ENCODE measurements around the gene MICALL1.

The MICALL1 gene

DNA sequence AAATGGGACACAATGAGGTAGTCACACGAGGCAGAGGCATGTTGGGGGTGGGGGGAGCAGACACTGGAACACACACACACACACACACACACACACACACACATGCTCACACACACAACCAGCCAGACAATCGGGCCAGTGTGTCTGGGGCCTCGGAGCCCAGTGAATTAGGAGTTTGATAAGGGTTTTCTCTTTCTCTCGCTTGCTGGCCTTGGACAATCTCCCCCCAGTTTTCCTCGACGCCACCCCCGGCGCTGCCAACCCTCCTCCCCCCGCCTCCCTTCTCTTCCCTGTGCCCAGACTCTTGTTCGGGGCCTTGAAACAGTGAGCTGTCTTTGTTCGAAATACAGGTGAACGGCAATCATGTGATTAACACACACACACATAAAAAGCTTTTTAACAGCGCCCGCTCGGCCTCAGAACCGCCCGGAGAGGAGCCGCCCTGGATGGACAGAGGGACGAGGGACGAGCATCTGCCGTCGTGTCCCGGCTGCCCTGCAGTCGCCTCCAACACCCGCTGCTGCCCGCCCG, 79.7 kb downstream of the MICALL1 start:
- DNase-seq: no peak

GRCh38 chr22:37986371-37986770, 80.3 kb downstream of the MICALL1 start:
- no peak for DNase-seq

DNA sequence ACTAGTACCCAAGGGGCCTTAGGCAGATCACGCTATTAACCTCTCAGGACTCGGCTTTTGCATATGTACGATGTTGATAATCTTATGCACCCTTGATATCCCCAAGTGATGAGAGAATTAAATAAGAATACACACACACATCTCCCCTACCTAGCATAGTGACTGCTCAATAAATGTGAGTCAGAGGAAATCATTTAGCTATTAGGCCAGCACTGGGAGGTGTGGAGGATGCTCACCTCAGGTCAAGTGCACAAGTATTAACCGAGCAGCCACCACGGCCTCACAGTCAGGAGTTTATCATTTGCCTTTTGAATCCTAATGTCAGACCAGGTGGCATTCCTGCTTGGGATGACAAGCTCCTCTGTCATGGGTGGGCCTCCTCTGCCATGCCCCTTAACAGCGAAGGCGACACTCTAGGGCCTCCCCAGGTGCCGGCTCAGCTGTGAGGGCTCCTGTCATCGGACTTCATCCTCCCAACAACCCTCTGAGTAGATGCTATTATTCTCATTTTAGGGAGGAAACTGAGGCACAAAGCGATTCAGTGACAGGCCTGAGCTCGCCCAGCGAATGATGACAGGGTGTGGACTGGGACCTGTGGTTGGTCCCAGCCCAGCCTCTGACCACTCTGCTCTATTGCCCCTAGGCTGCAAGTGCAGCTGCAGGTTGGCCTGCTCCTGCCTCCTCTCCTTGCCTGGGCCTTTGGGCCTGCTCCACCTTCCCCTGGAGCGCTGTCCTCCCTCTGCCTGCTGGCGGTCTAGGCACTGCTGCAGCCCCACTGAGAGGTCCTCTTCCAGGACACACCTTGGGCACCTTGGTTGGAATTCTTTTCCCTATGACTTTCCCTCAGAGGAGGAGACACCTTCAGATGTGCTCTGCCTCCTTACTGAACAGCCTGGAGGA, 83.3 kb downstream of the MICALL1 start:
- no peak for DNase-seq

GRCh38 chr22:37990301-37990700, 84.2 kb downstream of the MICALL1 start:
- DNase-seq: no peak

GRCh38 chr22:37990862-37991261, 84.8 kb downstream of the MICALL1 start:
- DNase-seq: no peak

DNA sequence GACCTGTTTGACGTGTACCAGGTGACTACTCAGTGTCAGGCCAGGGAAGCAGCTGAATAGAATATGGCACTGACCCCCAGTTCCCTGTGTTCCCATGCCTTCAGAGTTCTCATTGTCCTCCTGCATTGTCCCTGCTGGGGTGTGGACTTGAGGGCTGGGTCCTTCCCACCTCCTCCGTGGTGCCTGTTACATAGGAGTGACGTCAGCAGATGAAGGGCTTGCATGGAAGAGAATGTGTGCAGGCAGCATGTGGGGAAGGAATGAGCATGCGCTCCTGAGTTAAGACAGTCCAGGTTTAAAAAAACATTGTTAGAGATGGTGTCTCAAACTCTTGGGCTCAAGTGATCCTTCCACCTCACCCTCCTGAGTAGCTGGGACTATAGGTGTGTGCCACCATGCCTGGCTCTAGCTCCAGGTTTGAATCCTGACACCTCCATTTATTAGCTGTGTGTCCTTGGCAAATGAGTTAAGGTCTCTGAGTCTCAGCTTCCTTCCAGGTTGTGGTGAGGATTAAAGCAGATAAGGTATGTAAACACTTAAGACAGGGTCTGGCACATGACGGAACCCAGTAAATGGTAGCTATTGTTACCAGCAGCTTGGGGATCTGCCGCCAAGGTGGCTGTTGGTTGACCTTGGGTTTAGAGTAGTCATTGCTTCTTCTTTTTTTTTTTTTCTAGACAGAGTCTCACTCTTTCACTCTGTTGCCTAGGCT, 85.8 kb downstream of the MICALL1 start:
- DNase-seq: no peak
